Measurements from ENCODE around the gene PKIB.

The PKIB gene

DNA sequence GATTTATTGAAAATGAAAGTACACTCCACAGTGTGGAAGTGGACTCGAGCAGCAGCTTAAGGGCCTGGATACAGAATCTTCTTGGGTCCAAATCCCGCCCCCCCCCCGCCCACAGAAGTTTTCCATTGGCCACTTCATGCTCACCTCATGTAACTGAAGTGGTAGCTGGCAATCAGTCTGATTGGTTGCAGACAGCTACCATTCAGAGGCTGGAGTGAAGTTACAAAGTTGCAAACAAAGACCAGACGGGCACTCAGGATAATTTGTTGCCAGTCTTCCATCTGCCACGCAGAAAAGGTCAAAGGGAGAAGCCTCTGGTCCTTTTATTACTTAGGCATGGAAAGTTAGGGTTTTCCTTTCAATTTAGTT, 143.5 kb downstream of the PKIB start:
- in situ Hi-C loops (cut with HindIII; ENCODE audit: low sequenced_read_pairs) = no loop called here
- peak overlapping the region; percentile 11 for H3K4me3 ChIP-seq (ENCODE audit: low read depth, low read length)
- DNase-seq (ENCODE audit: low read depth) = peak; percentile 5
- TF ChIP-seq, protein P1, sequence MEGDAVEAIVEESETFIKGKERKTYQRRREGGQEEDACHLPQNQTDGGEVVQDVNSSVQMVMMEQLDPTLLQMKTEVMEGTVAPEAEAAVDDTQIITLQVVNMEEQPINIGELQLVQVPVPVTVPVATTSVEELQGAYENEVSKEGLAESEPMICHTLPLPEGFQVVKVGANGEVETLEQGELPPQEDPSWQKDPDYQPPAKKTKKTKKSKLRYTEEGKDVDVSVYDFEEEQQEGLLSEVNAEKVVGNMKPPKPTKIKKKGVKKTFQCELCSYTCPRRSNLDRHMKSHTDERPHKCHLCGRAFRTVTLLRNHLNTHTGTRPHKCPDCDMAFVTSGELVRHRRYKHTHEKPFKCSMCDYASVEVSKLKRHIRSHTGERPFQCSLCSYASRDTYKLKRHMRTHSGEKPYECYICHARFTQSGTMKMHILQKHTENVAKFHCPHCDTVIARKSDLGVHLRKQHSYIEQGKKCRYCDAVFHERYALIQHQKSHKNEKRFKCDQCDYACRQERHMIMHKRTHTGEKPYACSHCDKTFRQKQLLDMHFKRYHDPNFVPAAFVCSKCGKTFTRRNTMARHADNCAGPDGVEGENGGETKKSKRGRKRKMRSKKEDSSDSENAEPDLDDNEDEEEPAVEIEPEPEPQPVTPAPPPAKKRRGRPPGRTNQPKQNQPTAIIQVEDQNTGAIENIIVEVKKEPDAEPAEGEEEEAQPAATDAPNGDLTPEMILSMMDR (IDR thresholded peaks at IDR 0.05; ENCODE audit: low read depth, low read length, missing control alignments) = no peak

DNA sequence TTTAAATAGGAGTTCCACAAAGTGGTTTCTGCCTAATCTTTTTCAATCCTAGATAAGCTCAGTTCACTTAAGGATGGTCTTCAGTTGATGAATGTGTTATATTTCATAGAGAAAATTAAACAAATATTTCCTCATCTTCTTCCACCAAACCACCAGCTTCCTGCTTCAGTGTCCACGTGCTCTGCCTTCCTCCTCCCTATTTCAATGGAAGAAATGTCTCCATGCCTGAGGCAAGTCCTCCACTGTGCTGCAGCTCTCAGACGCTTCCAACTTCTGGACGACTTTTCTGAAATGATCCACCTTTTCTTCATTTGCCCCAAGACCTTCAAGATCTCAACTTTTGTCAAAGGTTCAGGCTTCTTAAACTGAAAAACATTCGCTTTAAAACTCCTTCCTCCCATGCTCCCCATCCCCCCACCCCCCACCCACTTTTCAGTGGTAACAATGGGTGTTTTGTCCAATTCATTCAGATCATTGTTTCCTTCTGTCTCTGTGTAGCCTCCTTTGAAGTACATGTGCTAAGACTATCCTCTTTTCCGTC, 144.1 kb downstream of the PKIB start:
- DNase-seq (ENCODE audit: low read depth) = no peak
- TF ChIP-seq, protein P1 (IDR thresholded peaks at IDR 0.05; ENCODE audit: low read depth, low read length, missing control alignments) = no peak
- no peak overlapping the region for H3K4me3 ChIP-seq (ENCODE audit: low read depth, low read length)
- in situ Hi-C loops (cut with HindIII; ENCODE audit: low sequenced_read_pairs) = no loop called here

DNA sequence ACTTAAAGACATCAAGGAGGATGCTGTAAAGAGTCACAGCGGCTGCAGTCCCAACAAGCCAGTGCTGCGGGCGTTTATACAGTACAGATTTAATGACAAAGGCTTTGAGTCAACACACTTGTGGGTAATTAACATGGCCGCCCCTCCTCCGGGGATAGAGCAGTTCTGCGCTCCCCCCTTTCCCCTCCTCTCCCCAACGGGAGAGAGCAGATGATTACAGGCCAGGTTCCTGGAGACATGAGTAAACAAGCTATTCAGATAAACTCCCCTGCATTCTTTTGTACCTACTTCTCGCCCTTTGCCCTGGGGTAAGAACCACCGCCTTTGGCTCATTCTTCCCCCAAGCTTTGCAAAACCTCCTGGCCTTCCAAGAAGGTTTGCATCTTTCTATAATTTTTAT, 145.7 kb downstream of the PKIB start:
- in situ Hi-C loops (cut with HindIII; ENCODE audit: low sequenced_read_pairs) = no loop called here
- no peak for DNase-seq (ENCODE audit: low read depth)
- H3K4me3 ChIP-seq (ENCODE audit: low read depth, low read length) = no peak overlapping the region
- TF ChIP-seq, protein P1 (IDR thresholded peaks at IDR 0.05; ENCODE audit: low read depth, low read length, missing control alignments) = no peak

DNA sequence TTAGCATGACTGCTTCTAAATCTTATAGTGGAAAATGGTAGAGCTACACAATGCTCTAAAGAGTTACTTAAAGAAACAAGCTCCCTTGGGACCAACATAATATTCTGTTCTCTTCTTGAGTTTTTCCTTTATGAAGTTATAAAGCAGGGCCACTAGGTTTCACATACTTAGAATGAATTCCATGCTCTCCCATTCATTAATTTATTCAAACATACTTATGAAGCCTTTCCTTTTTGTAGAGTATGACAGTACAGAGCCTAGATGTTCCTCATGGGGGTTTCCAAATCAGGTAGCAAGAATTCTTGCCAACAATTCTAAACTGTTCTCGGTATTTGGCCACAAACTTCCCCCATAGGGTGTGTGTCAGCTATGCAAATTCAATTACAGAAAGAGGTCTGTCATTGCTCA, 148.7 kb downstream of the PKIB start:
- in situ Hi-C loops (cut with HindIII; ENCODE audit: low sequenced_read_pairs) = no loop called here
- DNase-seq (ENCODE audit: low read depth) = no peak
- TF ChIP-seq, protein P1 (IDR thresholded peaks at IDR 0.05; ENCODE audit: low read depth, low read length, missing control alignments) = no peak
- H3K4me3 ChIP-seq (ENCODE audit: low read depth, low read length) = no peak overlapping the region

DNA sequence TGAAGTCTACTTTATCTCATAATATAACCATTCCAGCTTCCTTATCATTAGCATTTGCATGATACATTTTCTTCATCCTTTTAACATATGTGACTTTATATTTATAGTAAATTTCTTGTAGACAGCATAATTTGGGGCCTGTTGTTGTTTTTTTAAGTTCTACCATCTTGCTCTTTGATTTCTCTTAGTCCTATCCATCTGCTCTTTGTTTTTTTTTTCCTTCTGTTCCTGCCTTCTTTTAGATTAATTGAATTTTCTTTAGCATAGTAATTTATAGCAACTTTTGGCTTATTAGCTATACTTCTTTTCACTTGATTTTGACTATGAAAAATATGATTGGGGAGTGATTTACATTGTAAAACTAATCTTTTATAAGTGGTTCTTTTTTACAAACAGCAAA, 150.1 kb downstream of the PKIB start:
- no peak for DNase-seq (ENCODE audit: low read depth)
- TF ChIP-seq, protein P1 (IDR thresholded peaks at IDR 0.05; ENCODE audit: low read depth, low read length, missing control alignments) = no peak
- in situ Hi-C loops (cut with HindIII; ENCODE audit: low sequenced_read_pairs) = no loop called here
- H3K4me3 ChIP-seq (ENCODE audit: low read depth, low read length) = no peak overlapping the region

DNA sequence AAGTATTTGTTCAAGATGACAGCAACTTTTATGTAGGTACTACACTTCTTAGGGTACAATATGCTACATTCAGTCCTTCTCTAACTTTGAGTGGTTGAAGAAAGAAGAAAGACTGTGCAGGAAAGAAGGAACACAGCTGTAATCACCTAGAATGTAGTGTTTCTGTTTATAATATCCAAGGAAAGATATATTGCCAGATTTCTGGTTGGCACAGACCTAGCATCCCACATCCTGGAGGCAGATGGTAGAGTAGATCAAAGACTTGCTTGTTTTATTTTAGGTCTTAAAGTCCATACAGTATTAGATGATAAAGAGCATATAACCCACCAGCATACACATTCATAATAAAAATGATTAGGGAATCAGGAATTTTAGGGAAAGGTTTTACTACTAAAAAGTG, 156.1 kb downstream of the PKIB start:
- no peak overlapping the region for H3K4me3 ChIP-seq (ENCODE audit: low read depth, low read length)

More for the DNA sequence above, 156.1 kb downstream of the PKIB start:
- in situ Hi-C loops (cut with HindIII; ENCODE audit: low sequenced_read_pairs) = no loop called here
- DNase-seq (ENCODE audit: low read depth) = no peak
- TF ChIP-seq, protein P1 (IDR thresholded peaks at IDR 0.05; ENCODE audit: low read depth, low read length, missing control alignments) = no peak

Data from astrocyte of the cerebellum (primary cell).